Measurements from ENCODE around the gene MYMK.

The MYMK gene

GRCh38 chr9:133557581-133557980 is 32.8 kb upstream of the MYMK start:
- no peak for DNase-seq

- DNase-seq = no peak
Observed at GRCh38 chr9:133556354-133556753, 31.6 kb upstream of the MYMK start.

- DNase-seq = no peak
Observed at GRCh38 chr9:133554729-133555128, 30.0 kb upstream of the MYMK start.

GRCh38 chr9:133553973-133554713 is 29.4 kb upstream of the MYMK start:
- no peak for DNase-seq

- DNase-seq = no peak
Observed at GRCh38 chr9:133553123-133553522, 28.4 kb upstream of the MYMK start.

GRCh38 chr9:133552236-133552635 is 27.5 kb upstream of the MYMK start:
- no peak for DNase-seq

- DNase-seq = no peak
Observed at GRCh38 chr9:133551446-133551845, 26.7 kb upstream of the MYMK start.

GRCh38 chr9:133547116-133547515 is 22.4 kb upstream of the MYMK start:
- DNase-seq = no peak

- no peak for DNase-seq
Observed at GRCh38 chr9:133546287-133546680, 21.5 kb upstream of the MYMK start.

- DNase-seq = no peak
Observed at GRCh38 chr9:133545494-133546286, 20.9 kb upstream of the MYMK start.

GRCh38 chr9:133543772-133544467 is 19.2 kb upstream of the MYMK start:
- no peak for DNase-seq

GRCh38 chr9:133542002-133542401 is 17.2 kb upstream of the MYMK start:
- DNase-seq = no peak

GRCh38 chr9:133540698-133541025 is 15.9 kb upstream of the MYMK start:
- DNase-seq = no peak

- DNase-seq = no peak
Observed at GRCh38 chr9:133539991-133540697, 15.4 kb upstream of the MYMK start.

GRCh38 chr9:133538851-133539833 is 14.4 kb upstream of the MYMK start:
- DNase-seq = no peak

- no peak for DNase-seq
Observed at GRCh38 chr9:133538176-133538575, 13.4 kb upstream of the MYMK start.

- no peak for DNase-seq
Observed at GRCh38 chr9:133537257-133537656, 12.5 kb upstream of the MYMK start.

GRCh38 chr9:133536536-133536935 is 11.8 kb upstream of the MYMK start:
- DNase-seq = no peak

- no peak for DNase-seq
Observed at GRCh38 chr9:133536080-133536479, 11.3 kb upstream of the MYMK start.

- DNase-seq = no peak
Observed at GRCh38 chr9:133535306-133535877, 10.6 kb upstream of the MYMK start.
